Measurements from ENCODE around the gene NPEPL1.

NPEPL1 gene

DNA sequence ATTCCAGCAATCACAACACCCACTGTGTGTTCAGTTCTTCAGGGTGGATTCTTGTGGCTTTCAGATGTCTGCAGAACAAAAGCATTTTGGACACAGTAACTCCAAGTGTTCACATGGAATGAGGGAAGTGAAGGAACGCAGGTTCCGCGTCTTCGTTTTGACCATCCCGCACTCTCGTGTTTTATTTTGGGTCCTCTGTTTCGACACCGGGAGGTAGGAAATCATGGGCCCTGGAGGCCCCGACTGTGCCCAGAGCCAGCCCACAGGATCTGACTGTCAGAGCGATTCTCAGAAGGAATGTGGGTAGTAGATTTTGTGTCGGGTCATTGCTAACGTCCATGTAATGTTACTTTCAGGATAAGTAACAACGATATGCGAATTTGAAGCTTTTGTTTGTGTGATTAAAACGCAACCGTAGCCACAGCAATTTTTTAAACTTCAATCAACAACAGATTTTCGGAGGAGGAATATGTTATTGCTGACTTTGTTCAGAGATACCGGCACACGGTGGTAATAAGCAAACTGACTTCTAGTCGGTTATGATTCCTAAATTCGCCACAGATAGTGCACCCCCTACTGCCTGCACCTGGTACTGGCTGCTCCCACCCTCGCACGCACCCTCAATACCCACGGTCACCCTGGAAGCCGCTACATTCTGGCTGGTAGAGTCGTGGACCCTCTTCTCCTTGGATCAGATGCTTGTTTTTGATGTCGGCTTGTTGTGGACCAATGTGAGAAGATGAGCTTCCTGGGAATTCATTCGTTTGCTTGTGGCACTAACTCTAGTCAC lies 10.5 kb downstream of the NPEPL1 start:
- DNase-seq: no peak

DNA sequence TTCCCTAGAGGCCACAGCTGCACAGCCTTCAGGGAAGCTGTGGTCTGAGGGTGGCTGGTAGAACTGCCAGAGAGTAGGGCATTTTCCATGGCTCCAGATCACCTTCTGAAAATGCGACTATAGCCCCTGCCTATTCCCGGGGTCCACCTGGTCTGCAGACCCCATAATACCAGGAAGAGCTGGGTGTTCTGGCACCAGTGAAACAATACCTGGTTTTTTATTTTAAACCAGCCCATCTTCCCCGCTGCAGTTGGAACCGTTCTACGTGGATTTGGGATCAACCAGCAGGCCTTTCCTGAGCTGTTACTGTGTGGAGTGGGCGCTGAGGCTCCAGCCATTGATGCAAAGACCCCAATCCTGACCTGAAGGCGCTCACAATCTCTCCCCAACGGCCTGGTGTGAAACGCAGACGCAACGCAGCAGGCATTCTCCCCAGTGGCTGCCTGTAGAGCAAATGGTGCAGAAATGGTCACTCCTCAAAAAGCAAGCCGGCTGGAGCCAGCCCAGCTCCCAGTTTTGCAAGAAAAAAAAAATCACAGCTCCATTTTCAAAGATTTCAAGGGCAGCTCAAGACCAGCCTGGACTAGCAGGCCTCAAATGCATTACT lies 11.3 kb downstream of the NPEPL1 start:
- DNase-seq: no peak

- DNase-seq: no peak
Measured at GRCh38 chr20:58705208-58705926, 12.8 kb downstream of the NPEPL1 start.

DNA sequence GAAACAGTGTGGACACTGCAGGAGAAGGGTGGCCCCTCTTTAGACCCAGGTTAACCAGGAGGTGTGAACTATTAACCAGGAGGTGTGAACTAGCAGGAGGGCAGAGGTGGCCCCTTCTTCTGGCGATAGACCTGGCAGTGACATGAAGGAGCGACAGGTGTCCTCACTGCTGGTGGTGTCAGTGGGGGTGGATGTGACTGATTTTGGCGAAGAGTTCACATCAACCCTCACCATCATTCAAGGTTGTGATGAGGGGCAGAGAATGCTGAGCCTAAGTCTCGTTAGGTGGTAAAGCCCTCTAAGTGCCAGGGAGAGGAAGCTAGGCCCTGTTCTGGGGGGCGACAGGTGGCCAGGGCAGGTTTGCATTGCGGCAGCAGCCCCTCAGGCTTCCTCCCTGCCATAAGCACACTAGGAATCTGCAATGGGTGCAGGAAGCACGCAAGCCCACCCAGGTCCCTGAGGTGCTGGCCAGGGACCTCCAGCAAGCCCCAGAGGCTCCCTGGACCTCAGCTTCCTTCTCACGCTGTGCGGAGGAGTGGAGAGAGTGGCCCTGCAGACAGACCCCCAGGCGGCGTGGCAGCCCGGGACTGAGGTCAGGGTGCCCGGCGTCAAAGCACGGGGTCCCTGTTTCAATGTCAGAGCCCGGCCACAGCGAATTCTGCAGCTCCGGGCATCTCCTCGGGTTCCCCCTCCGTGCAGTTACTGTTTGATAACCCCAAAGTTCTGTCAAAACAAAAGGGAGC lies 13.7 kb downstream of the NPEPL1 start:
- no peak for DNase-seq

DNA sequence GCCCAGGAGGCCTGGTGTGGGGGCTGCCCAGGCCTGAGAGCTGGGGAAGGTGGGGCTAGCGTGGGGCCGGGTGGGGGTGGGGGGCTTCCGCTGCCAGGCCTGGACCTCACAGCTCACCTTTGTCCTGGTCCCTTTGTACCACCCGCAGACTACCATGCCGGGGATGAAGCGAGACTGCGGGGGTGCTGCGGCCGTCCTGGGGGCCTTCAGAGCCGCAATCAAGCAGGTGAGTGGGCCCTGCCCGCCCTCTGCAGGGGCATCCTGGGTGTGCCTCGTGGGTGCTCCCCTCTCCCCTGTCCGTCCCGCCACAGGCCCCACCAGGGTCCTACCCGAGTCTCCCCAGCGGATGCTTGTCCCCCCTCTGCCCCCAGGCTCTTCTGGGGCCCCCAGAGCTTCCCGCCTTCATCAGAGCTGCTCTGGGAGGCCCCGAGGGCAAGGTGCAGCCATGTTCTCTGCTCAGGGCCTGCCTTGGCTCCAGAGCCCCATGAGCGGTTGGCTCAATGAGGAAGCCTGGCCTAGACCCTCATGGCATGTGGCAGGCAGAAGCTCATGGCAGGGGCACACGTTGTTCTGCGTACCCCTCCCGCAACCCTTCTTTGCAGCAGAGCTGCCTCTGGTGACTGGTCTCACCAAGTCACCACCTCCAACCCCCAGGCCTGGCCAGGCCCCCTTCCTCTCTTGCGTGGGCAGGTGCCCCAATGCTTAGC lies 14.5 kb downstream of the NPEPL1 start:
- no peak for DNase-seq

- no peak for DNase-seq
Measured at GRCh38 chr20:58707770-58708169, 15.2 kb downstream of the NPEPL1 start.

- no peak for DNase-seq
Measured at GRCh38 chr20:58708246-58708931, 15.8 kb downstream of the NPEPL1 start.

- DNase-seq: no peak
Measured at GRCh38 chr20:58709013-58709702, 16.6 kb downstream of the NPEPL1 start.

DNA sequence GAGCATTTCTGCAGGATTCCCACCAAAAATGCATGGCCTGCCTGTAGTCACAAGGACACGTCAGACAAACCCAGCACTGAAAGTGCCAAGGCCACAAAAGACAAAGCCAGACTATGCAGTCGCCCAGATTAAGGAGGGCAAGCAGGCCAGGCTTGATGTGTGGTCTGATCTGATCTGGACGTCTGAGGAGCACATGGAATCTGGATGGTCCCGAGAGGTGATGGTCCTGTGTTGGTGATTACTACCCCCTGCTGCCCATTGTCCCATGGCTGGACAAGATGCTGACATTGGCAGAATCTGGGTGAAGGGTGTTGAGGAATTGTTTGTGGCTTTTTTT lies 17.1 kb downstream of the NPEPL1 start:
- DNase-seq: no peak

GRCh38 chr20:58710481-58711265 lies 18.1 kb downstream of the NPEPL1 start:
- no peak for DNase-seq

DNA sequence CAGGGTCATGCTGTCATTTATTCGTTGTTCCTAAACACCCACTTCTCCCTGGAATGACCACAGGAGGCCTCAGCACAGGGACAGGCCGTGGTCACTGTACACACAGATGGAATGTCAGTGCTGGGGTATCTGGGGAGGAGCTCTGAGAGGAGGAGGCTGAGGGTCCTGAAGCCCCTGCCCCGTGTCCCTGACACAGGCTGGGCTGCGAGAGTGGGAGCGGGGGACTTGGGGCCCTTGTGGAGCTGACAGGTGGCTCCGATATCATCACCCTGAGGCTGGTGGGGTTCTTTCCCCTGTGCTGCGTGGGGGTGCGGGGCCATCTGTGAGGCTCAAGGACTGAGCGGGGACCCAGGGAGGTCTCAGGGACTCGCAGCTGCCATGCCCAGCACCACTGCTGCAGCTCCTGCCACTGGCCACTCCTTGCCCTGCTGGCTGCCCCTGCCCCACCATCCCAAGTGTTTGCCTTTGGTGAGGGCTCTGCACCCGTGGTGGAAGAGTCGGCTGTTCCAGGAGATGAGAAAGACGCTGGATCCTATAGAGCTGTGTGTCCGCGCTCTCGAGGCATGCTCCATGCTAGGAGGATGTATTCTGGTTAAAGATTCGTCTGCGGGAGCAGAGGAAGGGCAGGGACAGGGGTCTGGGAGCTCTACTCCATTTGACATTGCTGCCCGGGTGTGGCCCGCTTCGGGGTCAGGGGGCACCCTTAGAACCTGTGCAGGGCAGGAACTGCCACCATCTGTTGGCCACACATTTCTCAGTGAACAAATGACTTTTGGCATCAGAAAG lies 18.9 kb downstream of the NPEPL1 start:
- no peak for DNase-seq

DNA sequence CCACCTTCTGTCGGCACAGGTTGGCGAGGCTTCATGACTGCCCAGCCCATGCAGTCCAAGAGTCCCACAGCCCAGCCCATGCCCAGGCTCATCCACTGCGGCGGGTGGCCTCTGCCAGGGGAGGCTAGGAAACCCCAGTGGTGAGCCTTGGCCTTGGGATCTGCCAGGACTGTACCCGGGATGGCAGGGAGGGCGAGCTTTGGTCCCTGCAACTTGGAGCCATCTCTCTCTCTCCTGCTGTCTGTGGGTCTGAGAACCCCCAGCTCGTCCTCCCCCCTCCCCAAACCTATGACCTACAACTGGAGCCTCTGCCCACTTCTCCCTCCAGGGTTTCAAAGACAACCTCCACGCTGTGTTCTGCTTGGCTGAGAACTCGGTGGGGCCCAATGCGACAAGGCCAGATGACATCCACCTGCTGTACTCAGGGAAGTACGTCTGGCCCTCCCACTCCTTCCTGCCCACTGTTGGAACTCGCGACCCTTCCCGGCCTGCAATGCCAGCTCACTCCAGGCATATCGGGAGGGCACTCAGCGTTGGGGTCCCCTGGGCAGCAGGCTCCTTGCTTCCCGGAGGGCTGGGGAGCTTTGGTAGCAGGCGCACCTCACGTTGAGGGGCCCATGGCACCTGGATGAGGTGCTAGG lies 19.7 kb downstream of the NPEPL1 start:
- no peak for DNase-seq

DNA sequence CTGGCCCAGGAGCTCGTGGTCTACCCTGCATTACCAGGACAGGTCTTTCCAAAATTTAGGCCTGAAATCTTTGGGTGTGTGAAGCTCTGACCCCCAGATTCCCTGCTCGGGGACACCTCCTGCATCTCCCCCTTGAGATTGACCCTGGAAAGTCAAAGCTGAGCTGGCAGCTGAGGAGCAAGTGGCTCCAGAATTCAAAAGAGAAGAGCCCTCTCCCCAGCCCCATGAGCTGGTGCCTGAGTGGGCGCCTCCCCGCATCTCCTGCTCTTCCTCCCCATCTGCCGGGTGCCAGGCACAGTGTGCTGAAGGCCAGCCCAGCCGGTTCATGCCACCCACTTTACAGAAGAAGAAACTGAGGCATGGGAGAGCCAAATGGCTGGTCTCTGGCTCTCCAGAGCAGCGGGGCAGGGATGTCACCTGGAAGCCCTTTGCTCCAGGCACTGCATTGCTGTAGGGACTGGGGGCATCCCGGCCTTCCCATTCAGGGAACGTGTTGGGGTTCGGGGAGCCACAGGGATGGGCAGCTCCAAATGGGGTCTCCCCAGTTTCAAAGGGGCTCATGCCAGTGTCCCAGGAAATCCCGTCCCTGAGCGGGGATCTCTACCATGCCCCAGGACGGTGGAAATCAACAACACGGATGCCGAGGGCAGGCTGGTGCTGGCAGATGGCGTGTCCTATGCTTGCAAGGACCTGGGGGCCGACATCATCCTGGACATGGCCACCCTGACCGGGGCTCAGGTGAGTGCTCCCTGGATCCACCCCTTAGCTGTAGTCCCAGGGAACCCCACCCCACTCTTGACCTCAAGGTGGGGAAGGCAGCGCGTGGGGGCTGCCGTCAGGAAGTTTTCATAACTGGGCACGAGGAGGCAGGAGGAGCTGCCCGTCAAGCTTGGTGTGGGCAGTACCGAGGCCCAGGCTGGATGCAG lies 20.5 kb downstream of the NPEPL1 start:
- DNase-seq: no peak

DNA sequence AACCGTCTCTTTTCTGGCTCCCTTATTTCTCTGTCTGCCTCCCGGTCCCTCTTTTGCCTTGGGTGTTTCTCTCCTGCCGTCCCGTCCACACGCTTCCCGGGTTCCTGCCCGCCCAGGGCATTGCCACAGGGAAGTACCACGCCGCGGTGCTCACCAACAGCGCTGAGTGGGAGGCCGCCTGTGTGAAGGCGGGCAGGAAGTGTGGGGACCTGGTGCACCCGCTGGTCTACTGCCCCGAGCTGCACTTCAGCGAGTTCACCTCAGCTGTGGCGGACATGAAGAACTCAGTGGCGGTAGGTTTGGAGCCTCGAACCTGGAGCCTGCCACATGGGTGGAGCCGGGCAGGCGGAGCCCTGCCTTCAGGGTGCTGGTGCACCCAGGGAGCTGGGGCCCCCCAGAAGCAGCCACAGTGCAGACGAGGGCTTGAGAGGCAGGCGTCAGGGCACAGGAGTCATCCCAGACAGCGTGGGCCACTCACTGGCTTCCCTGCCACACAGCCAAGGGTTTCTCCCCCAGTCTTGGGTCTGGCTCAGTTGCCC lies 21.3 kb downstream of the NPEPL1 start:
- no peak for DNase-seq

DNA sequence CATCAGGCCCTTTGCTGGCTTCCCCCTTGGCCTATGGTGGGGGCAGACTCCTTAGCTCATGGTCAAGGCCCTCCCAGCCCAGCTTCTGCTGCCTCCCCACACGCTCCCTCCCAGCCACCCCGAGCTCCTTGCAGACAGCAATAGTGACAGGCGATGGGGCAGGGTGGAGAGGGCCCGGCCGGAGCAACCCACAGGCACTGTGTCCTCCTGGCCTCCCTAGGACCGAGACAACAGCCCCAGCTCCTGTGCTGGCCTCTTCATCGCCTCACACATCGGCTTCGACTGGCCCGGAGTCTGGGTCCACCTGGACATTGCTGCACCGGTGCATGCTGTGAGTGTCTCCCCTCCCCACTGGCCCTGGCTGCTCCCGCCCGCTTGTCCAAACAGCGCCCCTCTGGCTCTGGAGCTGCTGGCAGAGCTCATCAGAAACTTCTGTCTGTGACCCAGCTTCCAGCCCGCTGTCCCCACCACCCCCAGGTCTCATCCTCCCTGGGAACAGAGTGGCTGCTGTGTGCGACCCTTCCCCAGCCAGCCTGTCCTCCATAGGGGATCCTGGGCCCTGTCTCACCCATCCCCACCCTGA lies 21.8 kb downstream of the NPEPL1 start:
- no peak for DNase-seq

- no peak for DNase-seq
Measured at GRCh38 chr20:58714923-58715351, 22.3 kb downstream of the NPEPL1 start.

DNA sequence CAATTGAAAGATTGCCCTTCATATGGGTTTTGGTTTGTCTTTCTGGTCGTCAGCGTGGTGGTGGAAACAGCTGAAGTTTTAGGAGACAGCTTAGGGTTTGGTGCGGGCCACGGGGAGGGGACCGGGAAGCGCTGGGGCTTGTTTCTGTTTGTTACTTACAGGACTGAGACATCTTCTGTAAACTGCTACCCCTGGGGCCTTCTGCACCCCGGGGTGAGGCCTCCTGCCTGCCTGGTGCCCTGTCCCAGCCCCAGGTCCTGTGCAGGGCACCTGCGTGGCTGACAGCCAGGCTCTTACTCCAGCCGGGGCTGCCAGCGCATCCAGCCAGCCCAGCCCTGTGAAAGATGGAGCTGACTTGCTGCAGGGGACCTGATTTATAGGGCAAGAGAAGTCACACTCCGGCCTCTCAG lies 22.8 kb downstream of the NPEPL1 start:
- no peak for DNase-seq
